OCI-LY3 (cell line): ENCODE results near the gene CILP2.

Experiments
- EZH2phosphoT487 ChIP-seq: fragments of 200-600 bp; shearing (Covaris generic); IDR thresholded peaks from 2 replicates; pipeline ENCODE4 v1.6.1; 2018; ENCODE audit warnings: antibody characterized with exemption, mixed run types, low read depth
- TF ChIP-seq, protein P1 (sequence below): fragments of 200-600, 300-600 bp; sonication (generic); IDR thresholded peaks from 2 replicates; pipeline ENCODE4 v1.5.1; 2014; ENCODE audit warnings: antibody characterized with exemption, low read length, low read depth

DNA sequence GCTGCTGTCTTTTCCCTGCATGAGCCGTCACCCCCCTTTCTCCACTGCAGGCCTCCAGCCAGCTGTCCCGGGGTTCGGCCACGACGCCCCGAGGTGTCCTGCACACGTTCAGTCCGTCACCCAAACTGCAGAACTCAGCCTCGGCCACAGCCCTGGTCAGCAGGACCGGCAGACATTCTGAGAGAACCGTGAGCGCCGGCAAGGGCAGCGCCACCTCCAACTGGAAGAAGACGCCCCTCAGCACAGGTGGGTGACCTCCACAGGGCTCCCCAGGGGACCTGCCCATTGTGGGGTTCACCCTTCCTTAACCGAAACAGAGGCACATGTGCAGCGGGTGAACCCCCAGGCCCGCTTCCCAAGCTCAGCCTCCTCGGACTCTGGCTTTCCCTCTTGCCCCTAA lies 35.8 kb upstream of the CILP2 start:
- no peak for TF ChIP-seq EZH2phosphoT487
- TF ChIP-seq, protein P1, sequence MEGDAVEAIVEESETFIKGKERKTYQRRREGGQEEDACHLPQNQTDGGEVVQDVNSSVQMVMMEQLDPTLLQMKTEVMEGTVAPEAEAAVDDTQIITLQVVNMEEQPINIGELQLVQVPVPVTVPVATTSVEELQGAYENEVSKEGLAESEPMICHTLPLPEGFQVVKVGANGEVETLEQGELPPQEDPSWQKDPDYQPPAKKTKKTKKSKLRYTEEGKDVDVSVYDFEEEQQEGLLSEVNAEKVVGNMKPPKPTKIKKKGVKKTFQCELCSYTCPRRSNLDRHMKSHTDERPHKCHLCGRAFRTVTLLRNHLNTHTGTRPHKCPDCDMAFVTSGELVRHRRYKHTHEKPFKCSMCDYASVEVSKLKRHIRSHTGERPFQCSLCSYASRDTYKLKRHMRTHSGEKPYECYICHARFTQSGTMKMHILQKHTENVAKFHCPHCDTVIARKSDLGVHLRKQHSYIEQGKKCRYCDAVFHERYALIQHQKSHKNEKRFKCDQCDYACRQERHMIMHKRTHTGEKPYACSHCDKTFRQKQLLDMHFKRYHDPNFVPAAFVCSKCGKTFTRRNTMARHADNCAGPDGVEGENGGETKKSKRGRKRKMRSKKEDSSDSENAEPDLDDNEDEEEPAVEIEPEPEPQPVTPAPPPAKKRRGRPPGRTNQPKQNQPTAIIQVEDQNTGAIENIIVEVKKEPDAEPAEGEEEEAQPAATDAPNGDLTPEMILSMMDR = no peak
